Measurements from ENCODE around the gene FCRL2.

- TF ChIP-seq TAF1 (IDR thresholded peaks at IDR 0.05; ENCODE audit: borderline replicate concordance, insufficient read depth, low read length) (no peak), POLR2AphosphoS5 (IDR thresholded peaks at IDR 0.05; ENCODE audit: low read depth, low read length) (no peak)
- TF ChIP-seq, protein P1, sequence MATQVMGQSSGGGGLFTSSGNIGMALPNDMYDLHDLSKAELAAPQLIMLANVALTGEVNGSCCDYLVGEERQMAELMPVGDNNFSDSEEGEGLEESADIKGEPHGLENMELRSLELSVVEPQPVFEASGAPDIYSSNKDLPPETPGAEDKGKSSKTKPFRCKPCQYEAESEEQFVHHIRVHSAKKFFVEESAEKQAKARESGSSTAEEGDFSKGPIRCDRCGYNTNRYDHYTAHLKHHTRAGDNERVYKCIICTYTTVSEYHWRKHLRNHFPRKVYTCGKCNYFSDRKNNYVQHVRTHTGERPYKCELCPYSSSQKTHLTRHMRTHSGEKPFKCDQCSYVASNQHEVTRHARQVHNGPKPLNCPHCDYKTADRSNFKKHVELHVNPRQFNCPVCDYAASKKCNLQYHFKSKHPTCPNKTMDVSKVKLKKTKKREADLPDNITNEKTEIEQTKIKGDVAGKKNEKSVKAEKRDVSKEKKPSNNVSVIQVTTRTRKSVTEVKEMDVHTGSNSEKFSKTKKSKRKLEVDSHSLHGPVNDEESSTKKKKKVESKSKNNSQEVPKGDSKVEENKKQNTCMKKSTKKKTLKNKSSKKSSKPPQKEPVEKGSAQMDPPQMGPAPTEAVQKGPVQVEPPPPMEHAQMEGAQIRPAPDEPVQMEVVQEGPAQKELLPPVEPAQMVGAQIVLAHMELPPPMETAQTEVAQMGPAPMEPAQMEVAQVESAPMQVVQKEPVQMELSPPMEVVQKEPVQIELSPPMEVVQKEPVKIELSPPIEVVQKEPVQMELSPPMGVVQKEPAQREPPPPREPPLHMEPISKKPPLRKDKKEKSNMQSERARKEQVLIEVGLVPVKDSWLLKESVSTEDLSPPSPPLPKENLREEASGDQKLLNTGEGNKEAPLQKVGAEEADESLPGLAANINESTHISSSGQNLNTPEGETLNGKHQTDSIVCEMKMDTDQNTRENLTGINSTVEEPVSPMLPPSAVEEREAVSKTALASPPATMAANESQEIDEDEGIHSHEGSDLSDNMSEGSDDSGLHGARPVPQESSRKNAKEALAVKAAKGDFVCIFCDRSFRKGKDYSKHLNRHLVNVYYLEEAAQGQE (IDR thresholded peaks at IDR 0.05; ENCODE audit: insufficient read depth in 1 of 2, low read depth in 2 of 2, low read length in 2 of 2): no peak
Observed at GRCh38 chr1:157739229-157739901, 37.6 kb downstream of the FCRL2 start.
